HG02642 (cell line): ENCODE measurements around the gene PRPF4.
"Not testable (repeated sequence)": the region's sequence is repeated elsewhere in the genome, so short reads cannot be mapped to it uniquely, and the experiment has no call there.

Experiments used
- ATAC-seq: cut with Tn5 transposase; IDR thresholded peaks from one replicate; pipeline ENCODE4 v1.9.1; 2021; ENCODE audit warnings: mild to moderate bottlenecking; ENCODE audit not compliant: unreplicated experiment, poor library complexity

PRPF4 gene

GRCh38 chr9:113266174-113266573, 9.3 kb upstream of the PRPF4 start:
- ATAC-seq: no peak

GRCh38 chr9:113267911-113268566, 7.4 kb upstream of the PRPF4 start:
- no peak for ATAC-seq

- ATAC-seq: no peak
Observed at GRCh38 chr9:113269355-113269754, 6.1 kb upstream of the PRPF4 start.

- ATAC-seq: no peak
Observed at GRCh38 chr9:113269871-113270270, 5.6 kb upstream of the PRPF4 start.

- ATAC-seq: peak; percentile 3
Observed at GRCh38 chr9:113274474-113275156, 843 bp upstream of the PRPF4 start.

- ATAC-seq: no peak
Observed at GRCh38 chr9:113278840-113279239, 3.4 kb downstream of the PRPF4 start.

GRCh38 chr9:113281356-113281755, 5.9 kb downstream of the PRPF4 start:
- ATAC-seq: no peak

GRCh38 chr9:113289091-113289490, 13.6 kb downstream of the PRPF4 start:
- ATAC-seq: no peak

GRCh38 chr9:113290052-113290607, 14.7 kb downstream of the PRPF4 start:
- ATAC-seq: no peak

GRCh38 chr9:113293285-113293878, 17.9 kb downstream of the PRPF4 start:
- no peak for ATAC-seq

- not testable (repeated sequence) for ATAC-seq
Observed at GRCh38 chr9:113296247-113296646, 20.8 kb downstream of the PRPF4 start.

- ATAC-seq: no peak
Observed at GRCh38 chr9:113296796-113297558, 21.5 kb downstream of the PRPF4 start.

- no peak for ATAC-seq
Observed at GRCh38 chr9:113298311-113298710, 22.9 kb downstream of the PRPF4 start.

- no peak for ATAC-seq
Observed at GRCh38 chr9:113298924-113299770, 23.7 kb downstream of the PRPF4 start.

GRCh38 chr9:113299800-113300292, 24.4 kb downstream of the PRPF4 start:
- ATAC-seq: no peak

- no peak for ATAC-seq
Observed at GRCh38 chr9:113301548-113301947, 26.1 kb downstream of the PRPF4 start.

- ATAC-seq: no peak
Observed at GRCh38 chr9:113302792-113303418, 27.4 kb downstream of the PRPF4 start, which contains the start of gene RNF183. TSS of gene RNF183 (minus strand) at chr9:113303376. CDS start at chr9:113298184, 5,192 bp downstream.

GRCh38 chr9:113306566-113306965, 31.1 kb downstream of the PRPF4 start:
- ATAC-seq: no peak

GRCh38 chr9:113307396-113307975, 32.0 kb downstream of the PRPF4 start:
- no peak for ATAC-seq
